ENCODE measurements around the gene ACSM3. TPM values are rescaled to one million over a fixed set of nuclear protein-coding genes. Genes with fewer than 3 reads are reported as not detected.

The ACSM3 gene
- total and polyA plus RNA-seq, 10 of the 15 experiments (the other 5 are each of a cell fraction or from before 2014, with no cell fraction given) = 4.9 to 21.0 (median 7.0) TPM

DNA sequence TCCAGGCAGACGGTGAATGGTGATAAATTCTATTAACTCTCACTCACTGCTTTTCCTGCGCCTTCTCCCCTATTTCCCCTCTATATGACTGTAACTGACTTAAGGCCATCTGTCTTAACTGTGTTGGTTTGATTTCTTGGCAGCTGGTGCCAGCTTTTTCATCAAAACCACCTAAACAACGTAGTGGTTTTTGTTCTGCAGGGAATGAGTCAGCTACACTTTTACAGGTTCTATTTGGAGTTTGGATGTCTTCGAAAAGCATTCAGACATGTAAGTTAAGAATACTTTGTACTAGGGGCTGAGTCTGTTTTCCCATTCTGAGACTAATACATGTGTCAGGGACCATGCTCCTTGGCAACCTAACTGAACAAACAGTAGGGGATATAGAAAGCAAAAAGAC lies 51.0 kb downstream of the ACSM3 start (continued):
- TF ChIP-seq SMARCA5 (IDR thresholded peaks at IDR 0.05) (no peak), TCF12 (IDR thresholded peaks at IDR 0.05; ENCODE audit: low read depth, low read length) (peak; percentile 81), RFX5 (IDR thresholded peaks at IDR 0.05; ENCODE audit: low read depth, low read length) (no peak), EGR1 (IDR thresholded peaks at IDR 0.05; ENCODE audit: borderline replicate concordance in 1 of 2, low read depth in 2 of 2, low read length in 2 of 2) (no peak), KAT2A (conservative IDR thresholded peaks at IDR 0.05; ENCODE audit: control insufficient read depth, low read depth, low read length) (no peak), MXI1 (IDR thresholded peaks at IDR 0.05; ENCODE audit: low read depth, low read length) (no peak), HDGF (IDR thresholded peaks at IDR 0.05) (no peak), DPF2 (IDR thresholded peaks at IDR 0.05) (no peak), FOS (IDR thresholded peaks at IDR 0.05; ENCODE audit: borderline replicate concordance, extremely low read depth, insufficient read length) (no peak), CHD1 (IDR thresholded peaks at IDR 0.05; ENCODE audit: low read depth, low read length) (no peak), KLF5 (IDR thresholded peaks at IDR 0.05; ENCODE audit: partially characterized antibody) (no peak), CREM (IDR thresholded peaks at IDR 0.05; ENCODE audit: low read depth) (no peak), SREBF1 (IDR thresholded peaks at IDR 0.05; ENCODE audit: low read length) (no peak), NR2F1 (conservative IDR thresholded peaks at IDR 0.05) (no peak), SRF (IDR thresholded peaks at IDR 0.05; ENCODE audit: low read depth in 2 of 2, low read length in 2 of 2) (no peak), GATAD2B (conservative IDR thresholded peaks at IDR 0.05; ENCODE audit: low read depth) (no peak), EP300 (IDR thresholded peaks at IDR 0.05; ENCODE audit: borderline replicate concordance in 1 of 2, control insufficient read depth in 1 of 2, low read depth in 2 of 2, low read length in 2 of 2) (no peak)
- TF ChIP-seq, protein P1, sequence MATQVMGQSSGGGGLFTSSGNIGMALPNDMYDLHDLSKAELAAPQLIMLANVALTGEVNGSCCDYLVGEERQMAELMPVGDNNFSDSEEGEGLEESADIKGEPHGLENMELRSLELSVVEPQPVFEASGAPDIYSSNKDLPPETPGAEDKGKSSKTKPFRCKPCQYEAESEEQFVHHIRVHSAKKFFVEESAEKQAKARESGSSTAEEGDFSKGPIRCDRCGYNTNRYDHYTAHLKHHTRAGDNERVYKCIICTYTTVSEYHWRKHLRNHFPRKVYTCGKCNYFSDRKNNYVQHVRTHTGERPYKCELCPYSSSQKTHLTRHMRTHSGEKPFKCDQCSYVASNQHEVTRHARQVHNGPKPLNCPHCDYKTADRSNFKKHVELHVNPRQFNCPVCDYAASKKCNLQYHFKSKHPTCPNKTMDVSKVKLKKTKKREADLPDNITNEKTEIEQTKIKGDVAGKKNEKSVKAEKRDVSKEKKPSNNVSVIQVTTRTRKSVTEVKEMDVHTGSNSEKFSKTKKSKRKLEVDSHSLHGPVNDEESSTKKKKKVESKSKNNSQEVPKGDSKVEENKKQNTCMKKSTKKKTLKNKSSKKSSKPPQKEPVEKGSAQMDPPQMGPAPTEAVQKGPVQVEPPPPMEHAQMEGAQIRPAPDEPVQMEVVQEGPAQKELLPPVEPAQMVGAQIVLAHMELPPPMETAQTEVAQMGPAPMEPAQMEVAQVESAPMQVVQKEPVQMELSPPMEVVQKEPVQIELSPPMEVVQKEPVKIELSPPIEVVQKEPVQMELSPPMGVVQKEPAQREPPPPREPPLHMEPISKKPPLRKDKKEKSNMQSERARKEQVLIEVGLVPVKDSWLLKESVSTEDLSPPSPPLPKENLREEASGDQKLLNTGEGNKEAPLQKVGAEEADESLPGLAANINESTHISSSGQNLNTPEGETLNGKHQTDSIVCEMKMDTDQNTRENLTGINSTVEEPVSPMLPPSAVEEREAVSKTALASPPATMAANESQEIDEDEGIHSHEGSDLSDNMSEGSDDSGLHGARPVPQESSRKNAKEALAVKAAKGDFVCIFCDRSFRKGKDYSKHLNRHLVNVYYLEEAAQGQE (IDR thresholded peaks at IDR 0.05; ENCODE audit: low read depth, low read length) = no peak
- TF ChIP-seq, protein P2, sequence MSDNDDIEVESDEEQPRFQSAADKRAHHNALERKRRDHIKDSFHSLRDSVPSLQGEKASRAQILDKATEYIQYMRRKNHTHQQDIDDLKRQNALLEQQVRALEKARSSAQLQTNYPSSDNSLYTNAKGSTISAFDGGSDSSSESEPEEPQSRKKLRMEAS (IDR thresholded peaks at IDR 0.05; ENCODE audit: low read depth, low read length) = no peak
- TF ChIP-seq, protein P3, sequence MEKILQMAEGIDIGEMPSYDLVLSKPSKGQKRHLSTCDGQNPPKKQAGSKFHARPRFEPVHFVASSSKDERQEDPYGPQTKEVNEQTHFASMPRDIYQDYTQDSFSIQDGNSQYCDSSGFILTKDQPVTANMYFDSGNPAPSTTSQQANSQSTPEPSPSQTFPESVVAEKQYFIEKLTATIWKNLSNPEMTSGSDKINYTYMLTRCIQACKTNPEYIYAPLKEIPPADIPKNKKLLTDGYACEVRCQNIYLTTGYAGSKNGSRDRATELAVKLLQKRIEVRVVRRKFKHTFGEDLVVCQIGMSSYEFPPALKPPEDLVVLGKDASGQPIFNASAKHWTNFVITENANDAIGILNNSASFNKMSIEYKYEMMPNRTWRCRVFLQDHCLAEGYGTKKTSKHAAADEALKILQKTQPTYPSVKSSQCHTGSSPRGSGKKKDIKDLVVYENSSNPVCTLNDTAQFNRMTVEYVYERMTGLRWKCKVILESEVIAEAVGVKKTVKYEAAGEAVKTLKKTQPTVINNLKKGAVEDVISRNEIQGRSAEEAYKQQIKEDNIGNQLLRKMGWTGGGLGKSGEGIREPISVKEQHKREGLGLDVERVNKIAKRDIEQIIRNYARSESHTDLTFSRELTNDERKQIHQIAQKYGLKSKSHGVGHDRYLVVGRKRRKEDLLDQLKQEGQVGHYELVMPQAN (conservative IDR thresholded peaks at IDR 0.05) = no peak
- TF ChIP-seq, protein P4, sequence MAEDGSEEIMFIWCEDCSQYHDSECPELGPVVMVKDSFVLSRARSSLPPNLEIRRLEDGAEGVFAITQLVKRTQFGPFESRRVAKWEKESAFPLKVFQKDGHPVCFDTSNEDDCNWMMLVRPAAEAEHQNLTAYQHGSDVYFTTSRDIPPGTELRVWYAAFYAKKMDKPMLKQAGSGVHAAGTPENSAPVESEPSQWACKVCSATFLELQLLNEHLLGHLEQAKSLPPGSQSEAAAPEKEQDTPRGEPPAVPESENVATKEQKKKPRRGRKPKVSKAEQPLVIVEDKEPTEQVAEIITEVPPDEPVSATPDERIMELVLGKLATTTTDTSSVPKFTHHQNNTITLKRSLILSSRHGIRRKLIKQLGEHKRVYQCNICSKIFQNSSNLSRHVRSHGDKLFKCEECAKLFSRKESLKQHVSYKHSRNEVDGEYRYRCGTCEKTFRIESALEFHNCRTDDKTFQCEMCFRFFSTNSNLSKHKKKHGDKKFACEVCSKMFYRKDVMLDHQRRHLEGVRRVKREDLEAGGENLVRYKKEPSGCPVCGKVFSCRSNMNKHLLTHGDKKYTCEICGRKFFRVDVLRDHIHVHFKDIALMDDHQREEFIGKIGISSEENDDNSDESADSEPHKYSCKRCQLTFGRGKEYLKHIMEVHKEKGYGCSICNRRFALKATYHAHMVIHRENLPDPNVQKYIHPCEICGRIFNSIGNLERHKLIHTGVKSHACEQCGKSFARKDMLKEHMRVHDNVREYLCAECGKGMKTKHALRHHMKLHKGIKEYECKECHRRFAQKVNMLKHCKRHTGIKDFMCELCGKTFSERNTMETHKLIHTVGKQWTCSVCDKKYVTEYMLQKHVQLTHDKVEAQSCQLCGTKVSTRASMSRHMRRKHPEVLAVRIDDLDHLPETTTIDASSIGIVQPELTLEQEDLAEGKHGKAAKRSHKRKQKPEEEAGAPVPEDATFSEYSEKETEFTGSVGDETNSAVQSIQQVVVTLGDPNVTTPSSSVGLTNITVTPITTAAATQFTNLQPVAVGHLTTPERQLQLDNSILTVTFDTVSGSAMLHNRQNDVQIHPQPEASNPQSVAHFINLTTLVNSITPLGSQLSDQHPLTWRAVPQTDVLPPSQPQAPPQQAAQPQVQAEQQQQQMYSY (CRISPR knock-in tag; IDR thresholded peaks at IDR 0.05) = no peak
